HG03457 (cell line): Measurements from ENCODE around the gene BAAT.
A peak's percentile ranks its signal among the peaks of the same experiment; 100 is the strongest.

Experiments
- ATAC-seq: cut with Tn5 transposase; IDR thresholded peaks from one replicate; pipeline ENCODE4 v1.9.1; 2021; ENCODE audit warnings: moderate number of reproducible peaks; ENCODE audit not compliant: unreplicated experiment

Gene BAAT

GRCh38 chr9:101324245-101324804 lies 60.5 kb downstream of the BAAT start:
- ATAC-seq: no peak

DNA sequence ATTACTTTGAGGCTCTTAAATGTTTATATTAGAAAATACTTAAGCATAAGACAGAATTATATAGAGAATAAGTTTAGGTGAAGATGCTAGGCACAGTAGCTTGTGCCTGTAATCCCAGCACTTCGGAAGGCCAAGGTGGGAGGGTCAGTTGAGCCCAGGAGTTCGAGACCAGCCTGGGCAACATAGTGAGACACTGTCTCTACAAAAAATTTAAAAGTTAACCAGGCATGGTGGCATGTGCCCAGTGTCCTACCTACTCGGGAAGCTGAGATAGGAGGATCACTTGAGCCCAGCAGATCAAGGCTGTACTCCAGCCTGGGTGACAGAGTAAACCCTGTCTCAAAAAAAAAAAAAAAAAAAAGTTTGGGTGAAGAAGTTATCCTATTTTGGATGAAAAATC lies 61.7 kb downstream of the BAAT start:
- no peak for ATAC-seq

GRCh38 chr9:101317735-101318134 lies 67.1 kb downstream of the BAAT start:
- ATAC-seq: no peak

GRCh38 chr9:101315112-101315450 lies 69.7 kb downstream of the BAAT start:
- no peak for ATAC-seq

- ATAC-seq: no peak
These were observed 72.1 kb downstream of the BAAT start for GRCh38 chr9:101312661-101313060.

- ATAC-seq: peak; percentile 80
These were observed 72.9 kb downstream of the BAAT start for GRCh38 chr9:101311758-101312420.

DNA sequence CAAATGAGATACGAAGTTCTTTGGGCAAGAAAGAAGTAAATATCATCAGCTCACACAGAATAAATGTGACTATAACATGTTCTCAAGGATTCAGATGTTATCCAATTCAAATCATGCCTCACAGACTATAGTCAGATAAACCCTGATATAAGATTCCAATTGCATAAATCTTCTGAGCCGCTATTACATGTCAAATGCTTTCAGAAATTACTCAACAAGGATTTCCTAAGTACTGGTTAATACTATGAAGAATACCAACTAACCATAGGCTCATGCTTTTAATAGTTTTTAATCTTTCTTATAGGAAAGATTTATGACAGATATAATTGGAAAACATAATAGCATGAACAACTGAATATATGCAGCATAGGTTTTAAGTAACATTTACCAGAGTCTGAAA lies 73.6 kb downstream of the BAAT start:
- no peak for ATAC-seq
